CD4-positive, alpha-beta T cell treated with Interleukin-1 beta for 1 hour (primary cell): ENCODE measurements around the gene BCAM.
"Not testable (repeated sequence)": the region's sequence is repeated elsewhere in the genome, so short reads cannot be mapped to it uniquely, and the experiment has no call there.

Experiments
- DNase-seq, 2 donors: peaks; one replicate each; pipeline ENCODE4 v3.0.0-alpha.2; 2020 to 2022

The BCAM gene

GRCh38 chr19:44819246-44819832 lies 10.4 kb downstream of the BCAM start:
- DNase-seq = no peak

GRCh38 chr19:44820648-44821609 lies 12.0 kb downstream of the BCAM start:
- DNase-seq = no peak

GRCh38 chr19:44822177-44822576 lies 13.3 kb downstream of the BCAM start:
- DNase-seq = no peak

- DNase-seq = no peak
Measured at GRCh38 chr19:44822670-44823372, 13.9 kb downstream of the BCAM start.

GRCh38 chr19:44823373-44823698 lies 14.4 kb downstream of the BCAM start:
- no peak for DNase-seq

- no peak for DNase-seq
Measured at GRCh38 chr19:44824761-44825160, 15.9 kb downstream of the BCAM start.

- not testable (repeated sequence) for DNase-seq
Measured at GRCh38 chr19:44832875-44833274, 24.0 kb downstream of the BCAM start.

- not testable (repeated sequence) for DNase-seq
Measured at GRCh38 chr19:44834399-44834798, 25.5 kb downstream of the BCAM start.

- no peak for DNase-seq
Measured at GRCh38 chr19:44839276-44839675, 30.4 kb downstream of the BCAM start.

- no peak for DNase-seq
Measured at GRCh38 chr19:44840811-44841210, 31.9 kb downstream of the BCAM start.

GRCh38 chr19:44841231-44841630 lies 32.3 kb downstream of the BCAM start:
- no peak for DNase-seq

- no peak for DNase-seq
Measured at GRCh38 chr19:44845286-44845611, 36.3 kb downstream of the BCAM start.

GRCh38 chr19:44845612-44846454 lies 36.9 kb downstream of the BCAM start, which contains the start of gene NECTIN2:
TSS of gene NECTIN2 (plus strand) at chr19:44846297. CDS start at chr19:44846526, 229 bp downstream.
- peak; percentile 76 to 86 for DNase-seq

- no peak for DNase-seq
Measured at GRCh38 chr19:44846455-44847143, 37.7 kb downstream of the BCAM start.

GRCh38 chr19:44847144-44848035 lies 38.5 kb downstream of the BCAM start:
- DNase-seq = no peak

GRCh38 chr19:44848036-44848811 lies 39.3 kb downstream of the BCAM start:
- no peak for DNase-seq

- no peak for DNase-seq
Measured at GRCh38 chr19:44848812-44849447, 40.0 kb downstream of the BCAM start.

GRCh38 chr19:44850641-44851109 lies 41.8 kb downstream of the BCAM start:
- DNase-seq = no peak

- DNase-seq = no peak
Measured at GRCh38 chr19:44851427-44851826, 42.5 kb downstream of the BCAM start.

- no peak for DNase-seq
Measured at GRCh38 chr19:44855606-44856005, 46.7 kb downstream of the BCAM start.
